Neuron (in vitro differentiated cells): ENCODE data around the gene SYNE3.

ENCODE experiments used
- H2AFZ ChIP-seq: one replicate; pipeline ENCODE4 v1.6.1; 2013; ENCODE audit warnings: low read depth, mild to moderate bottlenecking, inconsistent platforms, low read length, moderate library complexity
- H3K27me3 ChIP-seq: one replicate; pipeline ENCODE4 v1.6.1; 2013; ENCODE audit warnings: low read length; ENCODE audit not compliant: insufficient read depth
- H3K36me3 ChIP-seq: one replicate; pipeline ENCODE4 v1.6.1; 2013; ENCODE audit warnings: low read length; ENCODE audit not compliant: insufficient read depth
- H3K4me1 ChIP-seq: one replicate; pipeline ENCODE4 v1.6.1; 2013; ENCODE audit warnings: low read length; ENCODE audit not compliant: insufficient read depth
- H3K4me3 ChIP-seq: 2 replicates; pipeline ENCODE4 v1.5.1; 2013; ENCODE audit warnings: mild to moderate bottlenecking, low read length, moderate library complexity
- H3K9me3 ChIP-seq: one replicate; pipeline ENCODE4 v1.6.1; 2013; ENCODE audit warnings: low read length

The SYNE3 gene

GRCh38 chr14:95504135-95505029, 12.1 kb downstream of the SYNE3 start:
- Histone ChIP-seq H3K4me1 (no peaks in the 10 kb centered on the region), H3K27me3 (peaks cover 5% of the 10 kb centered on the region), H3K36me3 (no peaks in the 10 kb centered on the region), H3K9me3 (no peaks in the 10 kb centered on the region), H3K4me3 (no peak overlapping the region), H2AFZ (no peak overlapping the region)

- no peaks in the 10 kb centered on the region for H3K4me1 ChIP-seq
- peaks cover 5% of the 10 kb centered on the region for H3K27me3 ChIP-seq
- no peak overlapping the region for H3K4me3 ChIP-seq
- H3K9me3 ChIP-seq = no peaks in the 10 kb centered on the region
- H3K36me3 ChIP-seq = no peaks in the 10 kb centered on the region
- H2AFZ ChIP-seq = no peak overlapping the region
Measured at GRCh38 chr14:95503365-95504134, 12.9 kb downstream of the SYNE3 start.

DNA sequence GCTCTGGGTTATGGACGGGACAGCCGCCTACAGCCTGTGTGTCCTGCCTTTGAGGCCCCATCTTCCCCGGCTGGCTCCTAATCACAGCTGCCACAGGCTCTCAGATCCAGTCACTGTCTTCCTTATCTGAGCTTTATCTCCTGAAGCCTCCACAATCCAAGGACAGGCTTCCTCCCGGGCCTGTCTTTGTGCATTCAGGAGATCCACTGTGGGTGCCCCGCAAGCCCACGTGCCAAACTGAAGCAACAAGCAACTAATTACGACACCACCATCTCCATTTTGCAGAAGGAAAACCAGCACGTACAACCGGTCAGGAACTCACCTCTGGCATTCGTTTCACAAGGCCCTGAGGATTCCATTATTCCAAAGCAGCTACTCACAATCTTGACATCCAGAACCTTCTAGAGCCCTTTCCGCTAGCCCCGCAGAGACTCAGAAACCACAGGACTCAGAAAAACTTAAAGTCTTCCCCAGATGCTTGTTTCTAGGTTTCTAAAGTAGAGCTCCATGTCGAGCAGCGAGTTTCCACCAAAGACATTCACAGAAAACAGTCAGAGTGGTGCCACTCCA, 14.0 kb downstream of the SYNE3 start:
- Histone ChIP-seq H3K4me3 (no peak overlapping the region), H2AFZ (no peak overlapping the region), H3K4me1 (no peaks in the 10 kb centered on the region), H3K36me3 (no peaks in the 10 kb centered on the region), H3K27me3 (peaks cover 5% of the 10 kb centered on the region), H3K9me3 (no peaks in the 10 kb centered on the region)

GRCh38 chr14:95500772-95501401, 15.6 kb downstream of the SYNE3 start:
- peaks cover 10% of the 10 kb centered on the region for H3K4me1 ChIP-seq
- peaks cover 5% of the 10 kb centered on the region for H3K27me3 ChIP-seq
- no peak overlapping the region for H3K4me3 ChIP-seq
- H3K36me3 ChIP-seq = no peaks in the 10 kb centered on the region
- H3K9me3 ChIP-seq = no peaks in the 10 kb centered on the region
- no peak overlapping the region for H2AFZ ChIP-seq

DNA sequence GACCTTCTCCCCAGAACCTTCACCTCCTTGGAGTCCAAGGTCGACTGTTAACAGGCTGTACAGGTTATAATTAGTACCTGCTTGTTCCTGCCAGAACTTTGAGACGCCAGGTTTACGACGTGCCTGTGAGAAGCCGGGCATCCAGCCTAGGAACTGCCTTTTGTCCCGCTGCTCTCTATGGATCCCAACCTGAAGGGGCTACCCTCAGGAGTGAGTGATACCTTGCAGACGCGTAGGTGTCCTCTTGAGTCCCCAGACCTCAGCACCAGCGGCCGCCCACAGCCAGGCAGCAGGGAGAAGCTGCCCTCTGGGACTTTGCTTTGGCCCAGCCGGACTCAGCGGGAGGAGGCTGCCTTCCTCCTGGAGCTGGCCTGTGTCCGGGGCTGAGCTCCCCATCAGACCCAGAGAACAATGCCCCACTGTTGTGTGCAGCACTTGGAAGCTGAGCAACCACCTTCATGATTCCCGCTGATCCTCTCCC, 16.2 kb downstream of the SYNE3 start:
- H3K4me1 ChIP-seq = peaks cover 10% of the 10 kb centered on the region

GRCh38 chr14:95499354-95499750, 17.1 kb downstream of the SYNE3 start:
- Histone ChIP-seq H3K4me1 (peaks cover 10% of the 10 kb centered on the region), H3K27me3 (peaks cover 10% of the 10 kb centered on the region), H3K4me3 (no peak overlapping the region), H2AFZ (no peak overlapping the region), H3K9me3 (no peaks in the 10 kb centered on the region), H3K36me3 (no peaks in the 10 kb centered on the region)

More for the DNA sequence above, 16.2 kb downstream of the SYNE3 start:
- H3K9me3 ChIP-seq = no peaks in the 10 kb centered on the region
- peaks cover 10% of the 10 kb centered on the region for H3K27me3 ChIP-seq
- no peak overlapping the region for H2AFZ ChIP-seq
- no peaks in the 10 kb centered on the region for H3K36me3 ChIP-seq
- no peak overlapping the region for H3K4me3 ChIP-seq

GRCh38 chr14:95498622-95499353, 17.7 kb downstream of the SYNE3 start:
- Histone ChIP-seq H3K36me3 (no peaks in the 10 kb centered on the region), H3K9me3 (no peaks in the 10 kb centered on the region), H2AFZ (no peak overlapping the region), H3K4me1 (peaks cover 10% of the 10 kb centered on the region), H3K27me3 (peaks cover 10% of the 10 kb centered on the region), H3K4me3 (no peak overlapping the region)

GRCh38 chr14:95497561-95498011, 18.9 kb downstream of the SYNE3 start:
- no peak overlapping the region for H3K4me3 ChIP-seq
- H2AFZ ChIP-seq = no peak overlapping the region
- H3K36me3 ChIP-seq = no peaks in the 10 kb centered on the region
- H3K4me1 ChIP-seq = peaks cover 10% of the 10 kb centered on the region
- no peaks in the 10 kb centered on the region for H3K9me3 ChIP-seq
- peaks cover 10% of the 10 kb centered on the region for H3K27me3 ChIP-seq

DNA sequence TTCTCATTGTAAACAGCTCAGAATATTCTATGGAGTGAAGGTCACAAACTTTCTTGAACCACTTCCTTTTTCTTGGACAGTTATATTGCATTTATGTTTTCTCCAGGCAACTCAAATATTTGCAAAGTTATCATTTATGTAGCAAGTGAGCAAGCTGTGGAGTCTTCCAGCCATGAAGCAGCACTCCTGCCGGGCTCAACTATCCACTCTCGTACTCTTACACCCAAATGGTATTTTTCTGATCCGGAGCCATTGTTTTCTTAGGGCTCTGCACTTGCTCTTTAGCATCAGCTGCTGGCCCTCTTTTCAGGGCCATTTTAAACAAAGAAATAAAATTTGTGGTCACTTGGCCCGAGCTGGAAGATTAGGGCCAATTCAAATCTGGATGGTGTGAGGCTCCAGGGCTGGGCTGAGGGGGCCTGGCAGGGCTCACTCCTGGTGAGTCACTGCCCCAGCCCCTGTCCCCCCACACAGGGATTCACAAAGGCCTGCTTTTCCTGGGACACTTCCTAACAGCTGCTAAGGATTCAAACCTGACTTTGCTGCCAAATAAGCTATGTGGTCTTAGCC, 19.7 kb downstream of the SYNE3 start:
- H3K4me1 ChIP-seq = peaks cover 10% of the 10 kb centered on the region
- H3K9me3 ChIP-seq = no peaks in the 10 kb centered on the region
- H3K36me3 ChIP-seq = no peaks in the 10 kb centered on the region
- no peak overlapping the region for H2AFZ ChIP-seq
- no peak overlapping the region for H3K4me3 ChIP-seq
- peaks cover 10% of the 10 kb centered on the region for H3K27me3 ChIP-seq

- H2AFZ ChIP-seq = no peak overlapping the region
- H3K4me1 ChIP-seq = peaks cover 10% of the 10 kb centered on the region
- no peak overlapping the region for H3K4me3 ChIP-seq
- H3K36me3 ChIP-seq = no peaks in the 10 kb centered on the region
- H3K27me3 ChIP-seq = peaks cover 10% of the 10 kb centered on the region
- H3K9me3 ChIP-seq = no peaks in the 10 kb centered on the region
Measured at GRCh38 chr14:95496111-95496681, 20.3 kb downstream of the SYNE3 start.

- Histone ChIP-seq H3K36me3 (no peaks in the 10 kb centered on the region), H2AFZ (no peak overlapping the region), H3K4me1 (peaks cover 10% of the 10 kb centered on the region), H3K4me3 (no peak overlapping the region), H3K27me3 (peaks cover 10% of the 10 kb centered on the region), H3K9me3 (no peaks in the 10 kb centered on the region)
Measured at GRCh38 chr14:95495538-95496025, 20.9 kb downstream of the SYNE3 start.
